GM21717 (cell line): Measurements from ENCODE around the gene LNPEP.
A peak's percentile ranks its signal among the peaks of the same experiment; 100 is the strongest.
"Not testable (repeated sequence)": the region's sequence is repeated elsewhere in the genome, so short reads cannot be mapped to it uniquely, and the experiment has no call there.

Source experiments
- ATAC-seq: cut with Tn5 transposase; IDR thresholded peaks from one replicate; pipeline ENCODE4 v1.9.1; 2021; ENCODE audit warnings: mild to moderate bottlenecking, moderate library complexity; ENCODE audit not compliant: unreplicated experiment

LNPEP gene

GRCh38 chr5:96928931-96929708 is 6.8 kb upstream of the LNPEP start:
- ATAC-seq: no peak

GRCh38 chr5:96930058-96930457 is 5.8 kb upstream of the LNPEP start:
- no peak for ATAC-seq

- no peak for ATAC-seq
Observed at GRCh38 chr5:96930589-96930988, 5.3 kb upstream of the LNPEP start.

GRCh38 chr5:96931037-96931436 is 4.8 kb upstream of the LNPEP start:
- not testable (repeated sequence) for ATAC-seq

- no peak for ATAC-seq
Observed at GRCh38 chr5:96931605-96932004, 4.3 kb upstream of the LNPEP start.

- no peak for ATAC-seq
Observed at GRCh38 chr5:96932026-96932425, 3.9 kb upstream of the LNPEP start.

GRCh38 chr5:96933764-96934707 is 1.8 kb upstream of the LNPEP start:
- peak; percentile 3 for ATAC-seq

- peak; percentile 70 for ATAC-seq
Observed at GRCh38 chr5:96934708-96935558, 947 bp upstream of the LNPEP start.

- peak; percentile 24 for ATAC-seq
Observed at GRCh38 chr5:96936431-96937320, 796 bp downstream of the LNPEP start.

GRCh38 chr5:96940586-96940985 is 4.7 kb downstream of the LNPEP start:
- ATAC-seq: no peak

- ATAC-seq: no peak
Observed at GRCh38 chr5:96941140-96941539, 5.3 kb downstream of the LNPEP start.

- no peak for ATAC-seq
Observed at GRCh38 chr5:96942078-96942477, 6.2 kb downstream of the LNPEP start.

GRCh38 chr5:96942911-96943310 is 7.0 kb downstream of the LNPEP start:
- no peak for ATAC-seq

GRCh38 chr5:96943799-96944198 is 7.9 kb downstream of the LNPEP start:
- ATAC-seq: no peak

- no peak for ATAC-seq
Observed at GRCh38 chr5:96945144-96945897, 9.4 kb downstream of the LNPEP start.

GRCh38 chr5:96946381-96946780 is 10.5 kb downstream of the LNPEP start:
- no peak for ATAC-seq

GRCh38 chr5:96952118-96952750 is 16.4 kb downstream of the LNPEP start:
- no peak for ATAC-seq

- ATAC-seq: no peak
Observed at GRCh38 chr5:96952974-96953730, 17.3 kb downstream of the LNPEP start.
